Stimulated activated CD8-positive, alpha-beta memory T cell treated with anti-CD3 and anti-CD28 coated beads, Interleukin-12 subunit alpha, Interleukin-12 subunit beta, amount 100 ng/mL, for 4 hours (primary cell): Measurements from ENCODE around the gene ZIC4.

Experiments used
- DNase-seq: peaks from one replicate; pipeline ENCODE4 v3.0.0-alpha.2; 2020; ENCODE audit warnings: low read depth

The ZIC4 gene

GRCh38 chr3:147354623-147355022, 51.7 kb downstream of the ZIC4 start:
- DNase-seq = no peak

- DNase-seq = no peak
Measured at GRCh38 chr3:147351301-147351700, 55.0 kb downstream of the ZIC4 start.

GRCh38 chr3:147348976-147349375, 57.4 kb downstream of the ZIC4 start:
- DNase-seq = no peak

GRCh38 chr3:147343926-147344325, 62.4 kb downstream of the ZIC4 start:
- DNase-seq = no peak

GRCh38 chr3:147341727-147342126, 64.6 kb downstream of the ZIC4 start:
- no peak for DNase-seq

- no peak for DNase-seq
Measured at GRCh38 chr3:147336543-147337278, 69.6 kb downstream of the ZIC4 start.
